ENCODE results near the gene MEG3.

- TF ChIP-seq, protein P1, sequence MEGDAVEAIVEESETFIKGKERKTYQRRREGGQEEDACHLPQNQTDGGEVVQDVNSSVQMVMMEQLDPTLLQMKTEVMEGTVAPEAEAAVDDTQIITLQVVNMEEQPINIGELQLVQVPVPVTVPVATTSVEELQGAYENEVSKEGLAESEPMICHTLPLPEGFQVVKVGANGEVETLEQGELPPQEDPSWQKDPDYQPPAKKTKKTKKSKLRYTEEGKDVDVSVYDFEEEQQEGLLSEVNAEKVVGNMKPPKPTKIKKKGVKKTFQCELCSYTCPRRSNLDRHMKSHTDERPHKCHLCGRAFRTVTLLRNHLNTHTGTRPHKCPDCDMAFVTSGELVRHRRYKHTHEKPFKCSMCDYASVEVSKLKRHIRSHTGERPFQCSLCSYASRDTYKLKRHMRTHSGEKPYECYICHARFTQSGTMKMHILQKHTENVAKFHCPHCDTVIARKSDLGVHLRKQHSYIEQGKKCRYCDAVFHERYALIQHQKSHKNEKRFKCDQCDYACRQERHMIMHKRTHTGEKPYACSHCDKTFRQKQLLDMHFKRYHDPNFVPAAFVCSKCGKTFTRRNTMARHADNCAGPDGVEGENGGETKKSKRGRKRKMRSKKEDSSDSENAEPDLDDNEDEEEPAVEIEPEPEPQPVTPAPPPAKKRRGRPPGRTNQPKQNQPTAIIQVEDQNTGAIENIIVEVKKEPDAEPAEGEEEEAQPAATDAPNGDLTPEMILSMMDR (IDR thresholded peaks at IDR 0.05): no peak
- TF ChIP-seq POLR2AphosphoS5 (IDR thresholded peaks at IDR 0.05; ENCODE audit: low read depth, low read length): no peak
These were observed 48.1 kb downstream of the MEG3 start for GRCh38 chr14:100874051-100874410.

All from Panc1 (cell line).